ENCODE results near the gene BICRA.

DNA sequence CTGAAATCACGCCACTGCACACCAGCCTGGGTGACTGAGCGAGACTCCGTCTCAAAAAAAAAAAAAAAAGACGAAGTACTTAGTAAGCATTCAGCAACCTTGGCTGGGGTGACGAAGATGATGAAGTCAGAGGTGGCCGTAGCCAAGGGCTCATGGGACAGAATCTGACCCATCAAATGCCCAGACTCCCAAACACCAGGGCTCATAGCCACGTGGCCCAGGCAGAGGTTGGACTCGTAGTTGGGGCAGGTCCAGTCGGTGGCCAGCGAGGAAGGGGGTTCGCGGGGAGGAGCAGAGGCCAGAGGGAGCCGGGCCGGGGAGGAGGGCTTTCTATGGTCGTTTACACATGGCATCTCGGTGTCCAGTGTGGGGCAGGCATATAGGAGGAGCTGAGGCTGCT, 52.2 kb downstream of the BICRA start:
- TF ChIP-seq EZH2 (IDR thresholded peaks at IDR 0.05; ENCODE audit: borderline replicate concordance, low read length) (no peak), CTCF (IDR thresholded peaks at IDR 0.05; ENCODE audit: low read length) (no peak)
